Left ventricle myocardium inferior (tissue), 1 donor: ENCODE results near the gene GLT8D2. TPM values are rescaled to one million over a fixed set of nuclear protein-coding genes. Genes with fewer than 3 reads are reported as not detected.

ENCODE experiments used
- DNase-seq: peaks from one replicate; pipeline ENCODE4 v3.0.0-alpha.2; 2020
- H3K27ac ChIP-seq: fragments of 200-600 bp; replicated peaks from 2 replicates; pipeline ENCODE4 v1.8.0; 2021
- H3K27me3 ChIP-seq: fragments of 200-600 bp; 2 replicates; pipeline ENCODE4 v1.8.0; 2021; ENCODE audit warnings: low read depth
- H3K36me3 ChIP-seq: fragments of 200-600 bp; 2 replicates; pipeline ENCODE4 v1.8.0; 2021
- H3K4me1 ChIP-seq: fragments of 200-600 bp; 2 replicates; pipeline ENCODE4 v1.8.0; 2021
- H3K4me3 ChIP-seq: fragments of 200-600 bp; 2 replicates; pipeline ENCODE4 v1.8.0; 2021; ENCODE audit warnings: mild to moderate bottlenecking, moderate library complexity
- H3K9me3 ChIP-seq: fragments of 200-600 bp; replicated peaks from 2 replicates; pipeline ENCODE4 v1.8.0; 2021
- intact Hi-C: fragments of 100-400 bp; cut with micrococcal nuclease; formaldehyde crosslinking; loops from one replicate; pipeline ENCODE4 v1.11.0; 2022
- total RNA-seq: library from RNA; stranded (reverse); fragmentation: NEBNext Ultra II Directional; extraction: Animal tissue kit (Norgen Biotek cat#: 25700); gene quantifications from one replicate; pipeline ENCODE4 v1.2.1, GENCODE V29; 2021
- TF ChIP-seq, protein P1 (sequence below): fragments of 200-600 bp; IDR thresholded peaks from 2 replicates; pipeline ENCODE4 v1.8.0; 2021; ENCODE audit warnings: antibody characterized with exemption, mild to moderate bottlenecking, borderline replicate concordance
- donor health status: DM: no; HTN: yes; CAD: no; lungs with severe emphysema.

The GLT8D2 gene
- total RNA-seq, 1 donor from 2014 or later = 11.7 TPM

GRCh38 chr12:103962493-103962892, 87.5 kb downstream of the GLT8D2 start:
- H3K36me3 ChIP-seq = no peaks in the 10 kb centered on the region
- H3K27me3 ChIP-seq = no peaks in the 10 kb centered on the region
- intact Hi-C loops = loop anchor here (10.0 kb wide), 1 partner anchor 102 kb away; the partner anchor contains the start of gene HCFC2
- H3K27ac ChIP-seq = no peak overlapping the region
- no peak overlapping the region for H3K4me3 ChIP-seq
- no peaks in the 10 kb centered on the region for H3K9me3 ChIP-seq
- TF ChIP-seq, protein P1, sequence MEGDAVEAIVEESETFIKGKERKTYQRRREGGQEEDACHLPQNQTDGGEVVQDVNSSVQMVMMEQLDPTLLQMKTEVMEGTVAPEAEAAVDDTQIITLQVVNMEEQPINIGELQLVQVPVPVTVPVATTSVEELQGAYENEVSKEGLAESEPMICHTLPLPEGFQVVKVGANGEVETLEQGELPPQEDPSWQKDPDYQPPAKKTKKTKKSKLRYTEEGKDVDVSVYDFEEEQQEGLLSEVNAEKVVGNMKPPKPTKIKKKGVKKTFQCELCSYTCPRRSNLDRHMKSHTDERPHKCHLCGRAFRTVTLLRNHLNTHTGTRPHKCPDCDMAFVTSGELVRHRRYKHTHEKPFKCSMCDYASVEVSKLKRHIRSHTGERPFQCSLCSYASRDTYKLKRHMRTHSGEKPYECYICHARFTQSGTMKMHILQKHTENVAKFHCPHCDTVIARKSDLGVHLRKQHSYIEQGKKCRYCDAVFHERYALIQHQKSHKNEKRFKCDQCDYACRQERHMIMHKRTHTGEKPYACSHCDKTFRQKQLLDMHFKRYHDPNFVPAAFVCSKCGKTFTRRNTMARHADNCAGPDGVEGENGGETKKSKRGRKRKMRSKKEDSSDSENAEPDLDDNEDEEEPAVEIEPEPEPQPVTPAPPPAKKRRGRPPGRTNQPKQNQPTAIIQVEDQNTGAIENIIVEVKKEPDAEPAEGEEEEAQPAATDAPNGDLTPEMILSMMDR = no peak
- peaks cover 53% of the 10 kb centered on the region for H3K4me1 ChIP-seq
- DNase-seq = no peak

- no peak for DNase-seq
- TF ChIP-seq, protein P1 = no peak
- H3K27ac ChIP-seq = no peak overlapping the region
- peaks cover 50% of the 10 kb centered on the region for H3K4me1 ChIP-seq
- H3K27me3 ChIP-seq = no peaks in the 10 kb centered on the region
- intact Hi-C loops = loop anchor here (10.0 kb wide), 1 partner anchor 104 kb away; the partner anchor contains the start of gene HCFC2
- no peaks in the 10 kb centered on the region for H3K36me3 ChIP-seq
- H3K9me3 ChIP-seq = no peaks in the 10 kb centered on the region
- no peak overlapping the region for H3K4me3 ChIP-seq
Measured at GRCh38 chr12:103960616-103961227, 89.3 kb downstream of the GLT8D2 start.

GRCh38 chr12:103958621-103959020, 91.4 kb downstream of the GLT8D2 start:
- Histone ChIP-seq H3K4me3 (no peak overlapping the region), H3K27me3 (no peaks in the 10 kb centered on the region), H3K4me1 (peaks cover 54% of the 10 kb centered on the region), H3K9me3 (no peaks in the 10 kb centered on the region), H3K27ac (peak overlapping the region; percentile 96), H3K36me3 (peaks cover 8% of the 10 kb centered on the region)
- DNase-seq = no peak
- intact Hi-C loops = no loop called here
- TF ChIP-seq, protein P1 = no peak

GRCh38 chr12:103957865-103958388, 92.1 kb downstream of the GLT8D2 start:
- H3K9me3 ChIP-seq = no peaks in the 10 kb centered on the region
- H3K27me3 ChIP-seq = no peaks in the 10 kb centered on the region
- intact Hi-C loops = no loop called here
- H3K4me1 ChIP-seq = peaks cover 49% of the 10 kb centered on the region
- TF ChIP-seq, protein P1 = no peak
- peaks cover 15% of the 10 kb centered on the region for H3K36me3 ChIP-seq
- H3K4me3 ChIP-seq = peak overlapping the region; percentile 84
- peak overlapping the region; percentile 96 for H3K27ac ChIP-seq
- DNase-seq = no peak

GRCh38 chr12:103956509-103957027, 93.4 kb downstream of the GLT8D2 start:
- Histone ChIP-seq H3K4me1 (peaks cover 45% of the 10 kb centered on the region), H3K9me3 (no peaks in the 10 kb centered on the region), H3K27ac (peak overlapping the region; percentile 96), H3K36me3 (peaks cover 28% of the 10 kb centered on the region), H3K27me3 (no peaks in the 10 kb centered on the region), H3K4me3 (peak overlapping the region; percentile 84)
- TF ChIP-seq, protein P1 = no peak
- no peak for DNase-seq
- intact Hi-C loops = no loop called here
